CD4-positive, alpha-beta memory T cell (primary cell): ENCODE results near the gene S1PR1. TPM values are rescaled to one million over a fixed set of nuclear protein-coding genes. Genes with fewer than 3 reads are reported as not detected.
A peak's percentile ranks its signal among the peaks of the same experiment; 100 is the strongest.

ENCODE experiments used
- CTCF ChIA-PET: fragments of 350-600 bp; sonication (Branson Sonifier 250); formaldehyde crosslinking; loops from one replicate; lab custom pipeline; 2021; ENCODE audit warnings: inconsistent platforms; ENCODE audit not compliant: partially characterized antibody; lab: Charles Lee
- POLR2A ChIA-PET: fragments of 350-600 bp; sonication (Branson Sonifier 250); formaldehyde crosslinking; loops from one replicate; lab custom pipeline; 2021; ENCODE audit not compliant: partially characterized antibody; lab: Charles Lee
- DNase-seq, 5 donors: peaks; one replicate each; pipeline versions ENCODE4 v3.0.0 to v3.0.0-alpha.2; 2020 to 2022; ENCODE audit warnings: mixed read lengths in 1 of 5
- H3K27ac ChIP-seq: one replicate; pipeline ENCODE4 v1.7.0; 2013; ENCODE audit warnings: low read depth, low read length
- H3K27me3 ChIP-seq: 2 replicates; pipeline ENCODE4 v1.7.0; 2013; ENCODE audit warnings: mild to moderate bottlenecking, low read length, moderate library complexity; ENCODE audit not compliant: insufficient read depth
- H3K36me3 ChIP-seq: 2 replicates; pipeline ENCODE4 v1.7.0; 2013; ENCODE audit warnings: mild to moderate bottlenecking, low read length, moderate library complexity; ENCODE audit not compliant: insufficient read depth
- H3K4me1 ChIP-seq: 2 replicates; pipeline ENCODE4 v1.7.0; 2013; ENCODE audit warnings: mild to moderate bottlenecking, low read length, moderate library complexity; ENCODE audit not compliant: insufficient read depth
- H3K4me3 ChIP-seq, 2 donors: one replicate each; pipeline ENCODE4 v1.7.0; 2013; ENCODE audit warnings: low read length in 2 of 2, mild to moderate bottlenecking in 1 of 2
- H3K9me3 ChIP-seq, 2 donors: one replicate each; pipeline ENCODE4 v1.7.0; 2013; ENCODE audit warnings: low read length in 2 of 2, control low read depth in 1 of 2; ENCODE audit not compliant: control insufficient read depth in 1 of 2
- H3K27ac Mint-ChIP-seq, 7 donors: one replicate each; pipeline ENCODE4 v1.8.0; 2020 to 2021; ENCODE audit warnings: mixed read lengths in 7 of 7, mild to moderate bottlenecking in 6 of 7, inconsistent platforms in 3 of 7, moderate library complexity in 3 of 7
- H3K27me3 Mint-ChIP-seq, 2 donors: one replicate each; pipeline ENCODE4 v1.8.0; 2020 to 2021; ENCODE audit warnings: mixed read lengths in 2 of 2
- H3K36me3 Mint-ChIP-seq, 2 donors: one replicate each; pipeline ENCODE4 v1.8.0; 2020 to 2021; ENCODE audit warnings: mixed read lengths in 2 of 2, inconsistent platforms in 1 of 2, mild to moderate bottlenecking in 1 of 2
- H3K4me1 Mint-ChIP-seq, 4 donors: one replicate each; pipeline ENCODE4 v1.8.0; 2020 to 2021; ENCODE audit warnings: mixed read lengths in 4 of 4, mild to moderate bottlenecking in 1 of 4
- H3K4me3 Mint-ChIP-seq, 8 donors: one replicate each; pipeline ENCODE4 v1.8.0; 2020 to 2021; ENCODE audit warnings: mixed read lengths in 8 of 8, mild to moderate bottlenecking in 7 of 8, moderate library complexity in 6 of 8, inconsistent platforms in 3 of 8
- H3K9me3 Mint-ChIP-seq, 8 donors: one replicate each; pipeline ENCODE4 v1.8.0; 2020 to 2021; ENCODE audit warnings: mixed read lengths in 8 of 8, mild to moderate bottlenecking in 5 of 8, inconsistent platforms in 3 of 8, moderate library complexity in 1 of 8
- intact Hi-C: fragments of 100-400 bp; cut with micrococcal nuclease; formaldehyde crosslinking; loops from one replicate; pipeline ENCODE4 v1.15.1; 2023
- polyA plus RNA-seq, 2 donors: library from polyadenylated mRNA; unstranded; fragments of 300-500 nt; fragmentation: Illumina TruSeq; gene quantifications; one replicate each; pipeline ENCODE4 v1.2.3, GENCODE V29; 2021
- total RNA-seq, 2 experiments: library from RNA; stranded (reverse); gene quantifications; one replicate each; pipeline ENCODE4 v1.2.3, GENCODE V29; 2021

S1PR1 gene
- total and polyA plus RNA-seq, 4 experiments from 2014 or later: 277 to 366 (median 342) TPM

GRCh38 chr1:101247404-101248287, 10.8 kb downstream of the S1PR1 start:
- Mint-ChIP-seq H3K36me3 (peaks cover 9 to 16% of the 10 kb centered on the region in 2 donors), H3K27ac (peak overlapping the region; percentile 20 to 79 (median 65)), H3K4me1 (peaks cover 38 to 77% (median 57%) of the 10 kb centered on the region in 4 donors), H3K4me3 (peak overlapping the region in 3 of 8 donors; percentile 4 to 46 (median 36)), H3K9me3 (no peaks in the 10 kb centered on the region), H3K27me3 (no peaks in the 10 kb centered on the region)
- H3K4me1 ChIP-seq: peaks cover 55% of the 10 kb centered on the region
- peaks cover 2% of the 10 kb centered on the region for H3K36me3 ChIP-seq
- CTCF ChIA-PET: interaction anchor here (1.1 to 17.2 kb wide), 9 partner anchors 8 to 326 kb away, joined by 3 to 442 read pairs (median 6); no protein-coding TSS in a partner anchor
- no peaks in the 10 kb centered on the region for H3K27me3 ChIP-seq
- no peak overlapping the region for H3K27ac ChIP-seq
- POLR2A ChIA-PET: interaction anchor here (0.9 to 25.2 kb wide), 11 partner anchors 6 to 324 kb away, joined by 3 to 955 read pairs (median 10); partner anchors contain the start of gene S1PR1
- H3K4me3 ChIP-seq: no peak overlapping the region
- intact Hi-C loops: no loop called here
- no peak for DNase-seq
- H3K9me3 ChIP-seq: no peaks in the 10 kb centered on the region

DNA sequence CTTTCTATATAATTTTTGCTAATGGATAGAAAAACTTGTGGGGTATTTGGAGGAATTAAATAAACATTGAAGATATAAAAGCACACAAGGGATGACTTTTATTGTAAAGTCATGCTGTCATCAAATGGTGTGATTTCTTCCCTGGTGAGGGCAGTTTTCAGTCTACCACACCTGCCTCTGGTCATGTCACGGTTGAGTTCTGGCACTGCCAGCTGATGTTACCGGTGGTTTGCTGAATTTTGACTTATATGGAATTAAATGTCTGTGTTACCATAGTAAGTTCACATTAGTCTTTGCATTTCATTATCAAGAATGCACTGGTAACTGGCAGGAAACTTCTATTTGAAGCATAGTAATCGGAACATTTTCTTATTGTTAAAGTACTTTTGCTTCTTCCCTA, 13.4 kb downstream of the S1PR1 start:
- H3K4me1 ChIP-seq: peaks cover 37% of the 10 kb centered on the region
- Mint-ChIP-seq H3K4me3 (peak overlapping the region in 1 of 8 donors; percentile 17), H3K36me3 (no peaks in the 10 kb centered on the region), H3K27me3 (no peaks in the 10 kb centered on the region), H3K27ac (peak overlapping the region in 2 of 7 donors; percentile 41 to 45), H3K9me3 (peaks cover 0 to 3% (median 0%) of the 10 kb centered on the region in 8 donors), H3K4me1 (peaks cover 34 to 67% (median 48%) of the 10 kb centered on the region in 4 donors)
- ChIA-PET POLR2A (interaction anchor here (1.6 to 25.2 kb wide), 3 partner anchors 8 to 59 kb away, joined by 4 to 955 read pairs (median 100); no protein-coding TSS in a partner anchor), CTCF (interaction anchor here (1.2 to 5.0 kb wide), 3 partner anchors 11 to 335 kb away, joined by 4 to 59 read pairs (median 9); partner anchors contain the start of gene S1PR1)
- no peaks in the 10 kb centered on the region for H3K27me3 ChIP-seq
- H3K36me3 ChIP-seq: no peaks in the 10 kb centered on the region
- DNase-seq: no peak
- H3K27ac ChIP-seq: no peak overlapping the region
- H3K9me3 ChIP-seq: no peaks in the 10 kb centered on the region
- no peak overlapping the region for H3K4me3 ChIP-seq
- intact Hi-C loops: no loop called here

GRCh38 chr1:101250656-101251272, 13.9 kb downstream of the S1PR1 start:
- POLR2A ChIA-PET: interaction anchor here (0.7 to 25.2 kb wide), 10 partner anchors 8 to 302 kb away, joined by 3 to 955 read pairs (median 4); partner anchors contain the start of gene S1PR1
- Mint-ChIP-seq H3K9me3 (peaks cover 0 to 3% (median 0%) of the 10 kb centered on the region in 8 donors), H3K27me3 (no peaks in the 10 kb centered on the region), H3K27ac (peak overlapping the region in 1 of 7 donors; percentile 45), H3K4me1 (peaks cover 30 to 63% (median 44%) of the 10 kb centered on the region in 4 donors), H3K4me3 (peak overlapping the region in 2 of 8 donors; percentile 33 to 34), H3K36me3 (no peaks in the 10 kb centered on the region)
- Histone ChIP-seq H3K36me3 (no peaks in the 10 kb centered on the region), H3K4me1 (peaks cover 33% of the 10 kb centered on the region), H3K9me3 (no peaks in the 10 kb centered on the region), H3K27me3 (no peaks in the 10 kb centered on the region), H3K27ac (no peak overlapping the region), H3K4me3 (no peak overlapping the region)
- CTCF ChIA-PET: interaction anchor here (0.7 to 5.0 kb wide), 7 partner anchors 12 to 336 kb away, joined by 3 to 59 read pairs (median 6); partner anchors contain the start of gene S1PR1
- DNase-seq: no peak
- intact Hi-C loops: loop anchor here (1.0 kb wide), 1 partner anchor 8 kb away; no protein-coding TSS in a partner anchor

- H3K4me3 Mint-ChIP-seq: peak overlapping the region in 4 of 8 donors; percentile 1 to 53 (median 23)
- POLR2A ChIA-PET: interaction anchor here (0.7 to 25.2 kb wide), 12 partner anchors 9 to 302 kb away, joined by 3 to 955 read pairs (median 4); partner anchors contain the start of gene S1PR1
- CTCF ChIA-PET: interaction anchor here (0.7 to 5.0 kb wide), 14 partner anchors 8 to 336 kb away, joined by 3 to 59 read pairs (median 4); partner anchors contain the start of gene S1PR1
- H3K4me1 Mint-ChIP-seq: peaks cover 27 to 60% (median 42%) of the 10 kb centered on the region in 4 donors
- Histone ChIP-seq H3K27ac (no peak overlapping the region), H3K36me3 (no peaks in the 10 kb centered on the region), H3K4me1 (peaks cover 27% of the 10 kb centered on the region), H3K27me3 (no peaks in the 10 kb centered on the region), H3K4me3 (no peak overlapping the region), H3K9me3 (no peaks in the 10 kb centered on the region)
- H3K9me3 Mint-ChIP-seq: peaks cover 0 to 3% (median 0%) of the 10 kb centered on the region in 8 donors
- H3K27me3 Mint-ChIP-seq: no peaks in the 10 kb centered on the region
- no peak for DNase-seq
- intact Hi-C loops: loop anchor here (1.0 kb wide), 1 partner anchor 9 kb away; no protein-coding TSS in a partner anchor
- H3K27ac Mint-ChIP-seq: peak overlapping the region in 3 of 7 donors; percentile 7 to 65 (median 52)
- no peaks in the 10 kb centered on the region for H3K36me3 Mint-ChIP-seq
Measured at GRCh38 chr1:101251504-101251903, 14.7 kb downstream of the S1PR1 start.

DNA sequence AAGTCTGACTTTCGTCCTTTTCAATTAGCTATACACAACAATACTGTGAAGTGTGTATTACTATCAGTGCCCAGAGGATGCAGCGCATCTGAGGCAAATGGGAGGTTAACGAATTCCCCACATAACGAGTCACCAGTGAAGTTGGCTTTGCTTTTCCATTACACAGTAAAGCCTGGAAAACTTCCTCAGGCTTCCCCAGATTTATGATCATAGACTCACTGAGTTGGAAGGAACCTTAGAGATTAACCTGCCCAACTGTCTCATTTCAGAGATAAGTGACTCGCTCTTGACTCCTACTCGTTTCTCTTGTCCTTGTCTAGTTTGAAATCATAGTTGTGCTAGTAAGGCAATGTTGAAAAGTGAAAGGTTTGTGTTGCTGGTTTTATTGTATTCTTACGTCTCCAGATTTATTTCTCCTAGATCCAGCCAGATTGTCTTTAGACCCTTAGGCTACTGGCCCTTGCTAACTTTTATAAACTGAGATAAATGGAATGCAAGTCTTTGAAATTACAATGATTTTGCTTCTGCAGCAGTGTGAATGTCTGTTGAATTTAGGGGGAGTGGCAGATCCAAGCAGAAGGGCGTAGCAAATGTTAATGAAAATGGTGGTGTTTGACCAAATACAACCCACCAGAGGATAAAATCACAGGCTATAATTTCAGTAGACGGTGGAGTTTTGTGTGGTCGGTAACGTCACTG, 17.3 kb downstream of the S1PR1 start:
- POLR2A ChIA-PET: interaction anchor here (1.0 to 25.2 kb wide), 4 partner anchors 11 to 33 kb away, joined by 4 to 955 read pairs (median 58); no protein-coding TSS in a partner anchor
- intact Hi-C loops: no loop called here
- Histone ChIP-seq H3K27me3 (no peaks in the 10 kb centered on the region), H3K27ac (no peak overlapping the region), H3K4me1 (peaks cover 42% of the 10 kb centered on the region), H3K4me3 (no peak overlapping the region), H3K9me3 (no peaks in the 10 kb centered on the region), H3K36me3 (no peaks in the 10 kb centered on the region)
- Mint-ChIP-seq H3K4me3 (no peak overlapping the region), H3K4me1 (peaks cover 37 to 69% (median 55%) of the 10 kb centered on the region in 4 donors), H3K9me3 (peaks cover 0 to 3% (median 0%) of the 10 kb centered on the region in 8 donors), H3K36me3 (no peaks in the 10 kb centered on the region), H3K27me3 (no peaks in the 10 kb centered on the region), H3K27ac (peak overlapping the region in 2 of 7 donors; percentile 19 to 53)
- peak in 1 of 5 donors; percentile 39 for DNase-seq
- CTCF ChIA-PET: interaction anchor here (1.0 to 5.0 kb wide), 5 partner anchors 9 to 34 kb away, joined by 3 to 59 read pairs (median 4); partner anchors contain the start of gene S1PR1
